HG03139 (cell line): ENCODE results near the gene MYOM3.

ENCODE experiments used
- ATAC-seq: cut with Tn5 transposase; IDR thresholded peaks from one replicate; pipeline ENCODE4 v1.9.1; 2021; ENCODE audit not compliant: unreplicated experiment

The MYOM3 gene

DNA sequence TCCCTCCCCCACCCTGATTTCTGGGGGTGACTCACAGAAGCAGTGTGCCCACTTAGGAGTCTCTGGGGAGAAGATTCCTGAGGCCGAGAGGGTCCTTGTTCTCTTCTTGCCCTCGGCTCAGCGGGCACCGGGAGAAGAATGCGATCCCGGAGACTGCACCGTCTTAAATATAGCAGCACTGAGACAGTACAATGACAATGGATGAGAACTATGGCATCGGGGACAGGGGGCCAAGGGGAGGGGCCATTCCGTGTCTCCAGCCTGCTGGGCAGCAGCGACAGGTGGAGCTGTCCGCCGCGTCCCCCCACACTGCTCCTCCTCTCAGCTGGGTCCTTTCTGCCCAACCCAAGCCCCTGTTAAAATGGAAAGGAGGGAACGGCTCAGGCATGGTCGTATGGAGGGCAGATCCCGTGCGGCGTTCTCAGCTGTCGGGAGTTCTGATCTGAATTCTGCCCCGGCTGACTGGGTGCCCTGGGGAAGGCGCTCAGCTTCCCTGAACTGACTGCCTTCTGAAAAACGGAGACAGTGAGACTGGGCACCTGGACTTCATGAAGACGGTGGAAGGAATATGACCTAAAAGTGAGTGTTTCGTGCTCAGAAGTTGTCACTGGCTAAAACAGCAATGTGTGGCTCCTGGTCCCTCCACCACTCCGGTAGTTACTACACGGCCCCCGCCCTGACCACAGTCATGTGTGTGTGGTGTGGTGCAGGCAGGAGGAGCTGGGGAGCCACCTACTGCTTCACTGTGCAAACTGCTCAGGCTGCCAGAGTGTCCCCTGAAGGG, at the start of gene MYOM3:
TSS of gene MYOM3 (minus strand) at position 140 of the 784 bp plus-strand sequence. CDS start 3,499 bp downstream, outside the sequence.
- ATAC-seq: no peak

DNA sequence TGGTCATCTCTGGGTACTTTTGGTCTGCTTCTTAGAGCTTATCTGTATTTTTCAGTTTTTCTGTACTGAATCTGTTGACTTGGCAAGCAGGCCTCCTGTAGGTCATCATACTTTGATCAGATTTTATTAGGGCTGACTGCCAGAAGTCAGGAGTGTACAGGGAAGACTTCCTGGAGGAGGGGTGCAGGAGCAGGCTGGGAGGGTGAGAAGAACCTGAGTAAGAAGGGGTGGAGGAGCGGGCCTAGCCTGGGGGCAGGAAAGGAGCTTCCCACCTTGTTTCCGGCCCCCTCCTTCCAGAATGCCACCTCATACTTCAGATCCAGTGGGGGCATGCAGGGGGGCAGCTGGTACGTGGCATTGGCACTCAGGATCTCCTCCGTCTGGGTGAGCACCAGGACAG, 49.3 kb upstream of the MYOM3 start:
- ATAC-seq: no peak

DNA sequence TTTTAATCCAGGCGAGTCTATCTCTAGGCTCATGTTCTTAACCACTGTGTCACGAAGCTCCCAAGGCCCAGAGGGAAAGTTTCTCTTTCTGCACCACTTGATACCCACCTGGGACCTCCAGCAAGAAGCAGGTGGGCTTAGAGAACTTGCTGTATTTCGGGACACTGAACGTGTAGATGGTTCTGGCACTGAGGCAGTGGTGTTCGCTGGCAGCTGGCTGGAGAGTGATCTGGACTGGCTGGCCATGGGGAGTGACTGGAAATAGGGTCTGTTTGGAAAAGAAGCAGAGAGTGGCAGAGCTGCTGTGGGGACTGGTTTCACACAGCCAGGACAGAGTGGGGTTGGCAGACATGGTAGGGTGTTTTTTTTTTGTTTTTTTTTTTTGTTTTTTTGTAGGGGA, 47.4 kb upstream of the MYOM3 start:
- no peak for ATAC-seq

DNA sequence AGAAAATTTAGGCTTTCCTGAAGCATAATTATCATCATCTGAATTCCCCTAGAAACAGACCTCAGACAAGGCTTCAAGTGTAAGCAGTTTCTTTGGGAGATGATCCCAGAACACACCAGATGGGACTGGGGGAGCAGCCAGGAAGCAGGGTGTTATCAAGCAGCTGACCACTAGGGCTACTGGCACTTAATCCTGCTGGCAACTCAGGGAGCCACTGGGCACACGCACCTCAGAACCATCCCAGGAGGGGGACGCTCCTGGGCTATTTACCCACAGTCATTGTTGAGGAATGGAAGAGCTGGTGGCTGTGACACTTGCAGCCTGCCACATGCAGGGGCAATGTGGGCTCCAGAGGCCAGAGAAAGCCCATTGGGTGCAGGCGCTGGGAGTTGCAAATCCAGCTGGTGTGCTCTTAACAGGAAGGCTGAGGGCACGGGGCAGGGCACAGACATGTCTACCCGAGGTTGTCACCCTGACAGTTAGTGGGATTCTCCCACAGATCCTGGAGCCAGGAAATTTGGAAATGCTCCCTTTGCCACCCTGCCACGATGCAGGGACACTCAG, 46.1 kb upstream of the MYOM3 start:
- ATAC-seq: no peak

DNA sequence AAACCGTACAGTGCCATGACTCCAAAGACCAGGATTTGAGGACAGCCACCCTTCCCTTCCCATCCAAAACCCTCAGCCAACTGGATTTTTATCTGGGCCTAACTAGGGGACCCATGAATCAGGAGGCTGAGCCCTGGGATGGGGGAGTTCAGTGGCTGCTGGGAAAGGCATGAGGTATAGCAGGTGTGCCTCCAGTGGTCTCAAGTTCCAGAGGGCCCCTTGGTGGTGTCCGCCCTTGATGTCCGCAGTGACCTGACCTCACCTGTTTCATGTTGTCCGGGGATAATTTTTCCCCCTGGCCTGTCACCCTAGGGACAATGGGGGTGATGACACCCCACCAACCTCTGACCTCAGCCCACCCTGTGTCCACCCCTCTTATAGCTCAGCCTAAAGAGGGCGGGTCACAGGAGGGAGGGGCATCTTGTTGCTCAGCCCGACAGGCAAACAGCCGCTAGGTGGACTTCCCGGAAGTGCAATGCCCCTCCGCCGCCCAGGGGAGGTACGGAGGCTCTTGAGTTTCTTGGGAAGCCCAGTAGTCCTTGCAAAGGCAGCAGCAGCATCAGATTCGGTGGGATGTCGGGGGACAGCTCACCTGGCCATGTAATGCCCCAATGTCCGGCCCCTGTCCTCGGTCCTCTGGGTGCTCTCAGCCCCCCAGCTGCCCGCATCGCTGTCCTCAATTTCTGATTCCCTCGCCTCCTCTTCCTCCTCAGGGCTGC, 44.8 kb upstream of the MYOM3 start:
- no peak for ATAC-seq

DNA sequence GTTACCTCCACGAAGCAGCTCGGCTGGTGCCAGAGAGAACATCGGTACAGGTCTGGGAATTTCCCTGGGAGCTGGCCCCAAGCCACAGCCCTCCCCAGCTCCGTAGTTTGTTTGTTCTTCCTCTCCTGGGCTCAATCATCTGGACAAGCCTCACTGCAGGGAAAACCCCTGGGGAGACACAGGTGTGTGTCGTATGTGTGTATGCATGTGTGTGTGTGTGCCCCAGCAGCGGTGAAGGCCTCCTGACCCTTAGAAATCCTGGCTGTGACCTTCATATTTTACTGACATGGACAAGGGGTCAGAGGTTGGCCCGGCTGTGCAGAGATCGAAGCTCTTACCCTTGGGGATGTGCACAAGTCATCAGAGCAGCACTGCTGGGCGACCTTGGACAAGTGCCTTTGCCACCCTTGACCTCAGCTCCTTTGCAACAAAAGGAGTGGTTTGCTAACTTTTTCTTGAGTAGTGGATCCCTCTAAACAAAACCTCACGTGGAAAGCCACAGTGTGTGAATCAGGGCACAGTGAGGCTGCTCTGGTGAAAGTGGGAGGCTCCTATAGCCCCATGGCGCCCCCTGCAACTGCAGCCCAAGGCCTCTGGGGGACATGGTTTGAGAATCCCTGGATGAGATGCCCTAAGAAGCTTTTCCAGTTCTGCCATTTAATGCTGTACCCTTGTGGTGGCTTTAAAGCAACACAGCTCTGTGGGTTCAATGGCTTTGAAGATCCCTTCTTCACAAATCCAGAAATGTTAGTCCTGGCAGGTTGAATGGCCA, 43.3 kb upstream of the MYOM3 start:
- no peak for ATAC-seq

DNA sequence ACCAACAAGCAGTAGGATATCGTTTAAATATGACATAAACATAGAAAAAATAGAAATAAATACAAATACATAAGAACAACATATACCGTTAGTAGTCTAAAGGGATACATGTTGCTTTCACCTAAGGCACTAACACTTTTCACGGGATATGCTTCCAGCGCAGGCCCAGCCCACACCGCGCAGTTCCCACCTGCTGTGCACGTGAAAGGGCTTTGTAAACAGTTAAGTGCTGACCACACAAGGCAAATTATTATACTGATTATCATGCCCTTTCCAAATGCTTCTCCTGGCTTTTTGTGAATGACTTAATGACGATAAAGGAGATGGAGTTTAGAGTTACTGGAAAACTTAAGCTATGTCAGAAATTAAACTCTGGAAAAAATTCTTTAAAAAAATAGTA, 42.3 kb upstream of the MYOM3 start:
- no peak for ATAC-seq

DNA sequence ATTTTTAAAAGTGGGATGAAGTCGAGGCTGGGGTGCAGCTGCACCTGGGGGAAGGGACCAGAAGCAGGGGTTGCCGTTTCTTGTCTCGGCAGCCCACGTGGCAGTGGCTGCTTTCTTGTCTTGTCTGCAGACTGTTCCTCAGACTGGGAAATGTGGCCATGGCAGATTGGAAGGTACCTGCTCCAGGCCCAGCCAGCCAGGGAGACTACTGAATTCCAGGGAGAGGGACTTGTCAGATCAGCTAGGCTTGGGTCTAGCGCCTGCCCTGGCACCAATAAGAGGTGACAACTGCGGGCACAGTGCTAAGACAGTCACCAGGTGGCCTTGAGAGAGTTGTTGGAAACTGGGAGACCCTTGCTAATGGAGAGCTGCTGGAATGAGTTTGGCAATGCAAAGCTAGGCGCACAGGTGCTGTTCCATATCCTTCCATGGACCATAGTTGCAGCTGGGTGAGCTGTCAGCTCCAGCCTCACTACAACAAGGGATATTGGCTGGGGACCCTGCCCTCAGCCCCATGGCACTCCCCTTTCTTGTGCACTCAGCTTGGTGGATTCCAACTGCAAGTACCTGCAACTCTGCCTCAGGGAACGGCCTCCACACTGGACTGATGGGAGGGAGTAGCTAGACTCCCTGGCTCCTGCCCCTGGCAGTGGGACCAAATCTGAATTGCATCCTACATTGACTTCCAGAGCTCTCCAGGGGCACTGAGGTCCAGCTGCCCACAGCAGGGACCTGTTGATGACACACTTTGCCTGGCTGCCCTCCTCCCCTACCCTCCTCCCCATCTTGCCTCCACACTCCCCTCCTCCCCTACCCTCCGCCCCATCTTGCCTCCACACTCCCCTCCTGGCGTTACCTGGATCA, 40.9 kb upstream of the MYOM3 start:
- ATAC-seq: no peak

DNA sequence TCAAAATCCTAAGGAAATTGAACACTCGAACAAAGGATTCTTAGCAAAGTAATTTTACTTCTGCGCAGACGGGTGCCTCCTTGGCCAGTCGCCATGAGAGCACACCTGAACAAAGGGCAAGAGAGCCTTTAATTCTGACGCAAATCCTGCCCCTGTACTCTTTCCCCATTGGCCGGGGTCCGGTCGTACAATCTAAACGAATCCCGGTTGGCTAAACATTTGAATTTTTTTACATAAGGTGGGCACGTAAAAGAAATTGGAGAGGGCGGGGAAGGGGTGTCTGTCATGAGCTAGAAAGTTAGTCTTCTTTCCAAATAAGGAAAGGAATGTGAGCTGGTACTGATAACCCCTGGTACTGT, 39.2 kb upstream of the MYOM3 start:
- no peak for ATAC-seq

DNA sequence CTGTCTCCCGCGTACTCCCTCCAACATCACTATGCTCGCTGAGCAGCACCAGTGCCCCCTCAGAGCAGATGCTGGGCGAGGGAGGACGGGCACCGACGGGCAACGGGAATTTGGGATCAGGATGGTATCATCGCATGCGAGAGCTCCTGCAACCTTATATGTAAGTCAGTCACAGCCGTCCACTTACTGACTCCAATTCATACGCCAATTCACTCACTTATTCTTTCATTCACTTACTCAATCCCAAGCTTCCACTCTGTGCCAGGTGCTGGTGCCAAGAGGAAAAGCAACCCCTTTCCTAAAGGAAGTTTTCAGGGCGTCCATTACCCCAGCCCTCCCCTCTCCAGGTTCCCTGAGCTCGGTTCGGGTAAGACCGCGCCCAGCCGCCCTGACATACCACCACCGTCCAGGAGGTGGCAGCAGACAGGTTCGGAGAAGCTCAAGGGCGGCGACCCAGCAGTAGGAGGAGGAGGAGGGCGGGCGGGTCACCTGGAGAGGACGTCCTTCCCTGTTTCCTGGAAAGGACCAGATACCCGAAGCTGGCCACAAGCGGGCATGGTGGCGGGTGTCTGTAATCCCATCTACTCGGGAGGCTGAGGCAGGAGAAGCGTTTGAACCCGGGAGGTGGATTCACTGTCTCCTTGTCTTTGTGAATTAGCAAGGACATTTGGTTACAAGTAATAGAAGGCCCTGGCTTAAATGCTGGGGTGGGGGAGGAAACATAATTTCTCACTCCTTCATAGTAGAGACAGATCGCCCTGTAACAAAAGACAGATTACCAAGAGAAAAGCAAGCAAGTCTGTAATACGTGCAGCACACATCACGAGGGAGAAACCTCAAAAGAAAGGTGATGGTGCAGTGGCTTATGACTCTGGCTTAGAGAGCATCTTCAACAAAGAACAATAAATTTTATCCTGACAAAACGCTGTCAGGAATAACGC, 38.6 kb upstream of the MYOM3 start:
- ATAC-seq: no peak

DNA sequence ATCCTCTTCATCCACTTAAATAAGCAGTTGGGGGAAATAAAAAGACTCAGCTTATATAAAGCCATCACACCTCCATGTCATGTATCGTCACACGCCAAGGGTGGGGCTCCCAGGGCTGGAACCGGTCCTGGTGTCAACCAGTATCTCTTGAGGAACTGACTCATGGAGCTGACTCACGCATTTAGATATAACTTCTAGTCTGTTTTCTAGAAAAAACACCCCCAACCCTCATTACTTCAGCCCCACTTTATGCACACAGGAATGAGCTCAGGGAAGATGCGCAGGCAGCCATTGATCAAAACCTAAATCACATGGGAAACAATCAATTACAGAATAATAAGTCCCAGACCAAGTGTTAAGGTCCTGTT, 37.9 kb upstream of the MYOM3 start:
- no peak for ATAC-seq

DNA sequence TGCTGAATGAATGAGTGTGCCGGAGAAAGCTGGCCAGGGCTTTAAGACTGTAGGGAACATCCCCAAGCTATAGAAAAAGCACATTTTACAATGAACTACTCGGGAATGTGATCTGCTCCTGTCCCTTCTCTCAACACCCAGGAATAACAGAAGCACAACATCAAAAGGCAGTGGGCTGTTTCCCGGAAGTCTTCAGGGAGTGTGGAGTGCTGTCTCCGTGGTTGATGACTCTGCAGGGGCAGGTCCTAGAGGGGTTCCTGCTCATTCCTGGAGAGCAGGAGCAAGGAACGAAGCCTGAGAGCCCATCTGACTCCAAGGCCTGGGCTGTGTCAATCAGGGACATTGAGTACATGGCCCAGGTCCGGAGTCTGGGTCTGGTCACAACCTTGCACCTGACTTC, 35.9 kb upstream of the MYOM3 start:
- ATAC-seq: no peak

DNA sequence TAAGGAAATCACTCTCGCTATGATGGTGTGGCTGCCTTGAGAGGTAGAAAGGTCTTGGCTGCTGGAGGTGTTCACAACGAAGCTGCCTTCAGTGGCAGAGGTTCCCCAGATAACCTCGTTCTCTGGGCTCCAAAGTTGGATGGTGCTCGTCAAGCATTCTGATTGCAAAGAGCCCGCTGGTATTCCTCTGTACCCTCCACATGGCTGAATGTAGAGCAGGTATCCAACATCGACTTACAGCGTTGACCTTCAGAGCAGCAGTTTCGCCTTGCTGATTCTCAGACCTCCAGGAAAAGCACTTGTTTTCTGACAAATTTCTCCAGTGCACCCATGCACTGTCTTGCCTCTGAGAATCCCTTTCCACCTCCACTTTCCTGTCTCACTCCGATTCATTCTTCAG, 35.3 kb upstream of the MYOM3 start:
- ATAC-seq: no peak

DNA sequence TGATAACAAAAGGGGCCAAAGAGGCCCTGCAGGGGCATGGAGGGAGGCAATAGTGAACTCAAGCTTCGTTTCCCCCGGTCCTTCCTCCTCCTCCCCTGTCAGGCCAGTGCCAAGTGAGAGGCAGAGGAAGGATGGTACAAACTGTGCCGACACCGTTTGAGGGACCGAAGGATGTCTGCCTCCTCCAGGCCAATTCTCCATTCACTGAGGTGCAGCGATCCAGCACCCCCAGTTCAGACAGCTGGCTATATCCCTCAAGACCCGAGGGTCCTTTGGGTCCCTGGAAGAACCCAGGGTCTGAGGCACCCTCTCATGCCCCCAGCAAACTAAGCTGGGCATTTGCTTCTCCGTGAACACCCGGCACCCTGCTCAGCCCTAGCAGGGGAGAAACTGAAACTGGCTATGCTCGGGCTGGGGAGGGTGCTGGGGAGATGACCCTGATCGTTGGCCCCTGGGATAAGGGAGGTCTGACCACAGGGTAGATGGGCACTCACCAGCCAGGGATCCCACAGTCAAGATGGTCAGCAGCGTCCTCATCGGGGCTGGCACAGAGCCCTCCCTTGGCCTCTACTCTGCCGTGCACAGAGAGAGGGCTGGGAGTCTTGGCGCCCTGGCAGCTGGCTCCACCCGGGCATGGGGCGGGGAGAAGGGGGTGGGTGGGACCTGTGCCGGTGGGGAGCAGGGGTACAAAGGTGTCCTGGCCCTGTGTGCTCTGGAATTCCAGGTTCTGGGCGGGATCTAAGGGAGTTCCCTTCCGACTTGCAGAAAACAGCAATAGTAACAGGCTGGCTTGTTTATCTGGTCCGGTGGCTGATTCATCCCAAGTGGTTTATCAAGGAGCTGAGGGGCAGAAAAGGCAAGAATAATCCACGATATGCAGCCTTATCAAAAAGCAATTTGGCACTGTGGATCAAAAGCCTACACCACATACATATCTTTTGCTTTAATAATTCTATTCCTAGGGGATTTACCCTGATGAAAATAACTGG, 30.9 kb upstream of the MYOM3 start, which contains the start of gene IL22RA1:
TSS of gene IL22RA1 (minus strand) at position 595 of the 989 bp plus-strand sequence. CDS start at position 537, 58 bp downstream.
- ATAC-seq: no peak

DNA sequence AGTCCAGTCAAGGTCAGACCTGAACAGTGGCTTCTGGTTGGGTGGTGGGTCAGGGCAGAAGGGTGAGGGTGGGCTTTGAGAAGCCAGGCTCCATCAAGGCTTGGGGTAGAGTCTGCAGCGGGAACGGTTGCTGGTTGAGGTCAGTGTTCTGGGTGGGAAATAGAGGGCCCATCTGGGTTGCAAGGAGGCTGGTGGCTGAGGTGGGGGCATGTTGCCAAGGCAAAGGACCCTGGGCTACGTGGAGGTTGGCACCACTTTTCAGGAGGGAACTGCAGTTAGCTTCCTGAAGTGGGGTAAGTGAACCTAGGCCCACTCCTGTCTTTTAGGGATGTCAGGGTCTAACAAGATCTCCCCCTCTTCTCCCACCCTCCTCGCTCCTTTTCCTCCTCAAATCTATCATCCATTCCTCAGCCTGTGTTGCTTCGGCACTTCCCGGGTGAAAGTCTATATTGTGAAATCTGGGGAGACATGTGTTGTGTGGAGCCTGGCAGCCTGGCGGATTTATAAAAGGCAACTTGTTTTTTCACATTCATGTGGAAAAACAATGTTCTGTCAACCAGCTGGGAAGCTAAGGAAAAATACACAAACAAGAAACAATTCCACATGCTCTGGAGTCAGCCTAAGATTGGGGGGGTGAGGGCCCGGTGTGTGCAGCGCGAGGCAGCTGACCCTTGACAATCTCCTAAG, 29.5 kb upstream of the MYOM3 start:
- no peak for ATAC-seq

DNA sequence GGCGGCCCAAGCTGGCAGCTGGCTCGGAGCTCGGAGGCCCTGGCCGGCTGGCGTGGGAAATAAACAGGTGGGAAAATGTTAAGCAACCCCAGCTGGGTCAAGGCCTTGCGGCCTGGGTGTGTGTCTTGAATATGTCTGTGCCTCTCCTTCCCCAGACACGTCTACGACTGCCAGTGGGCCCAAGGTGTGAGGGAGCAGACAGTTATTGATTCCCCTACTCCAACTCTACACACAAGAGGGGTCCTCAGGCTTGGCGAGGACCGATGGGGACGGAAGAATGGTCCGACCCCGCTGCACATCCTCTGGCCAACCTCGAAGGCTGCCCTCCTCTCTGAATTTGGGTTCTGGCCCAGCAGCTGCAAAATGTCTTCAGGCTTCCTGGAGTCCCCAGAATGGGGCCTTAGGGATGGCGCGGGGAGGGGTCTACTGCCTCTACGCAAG, 28.8 kb upstream of the MYOM3 start:
- no peak for ATAC-seq

DNA sequence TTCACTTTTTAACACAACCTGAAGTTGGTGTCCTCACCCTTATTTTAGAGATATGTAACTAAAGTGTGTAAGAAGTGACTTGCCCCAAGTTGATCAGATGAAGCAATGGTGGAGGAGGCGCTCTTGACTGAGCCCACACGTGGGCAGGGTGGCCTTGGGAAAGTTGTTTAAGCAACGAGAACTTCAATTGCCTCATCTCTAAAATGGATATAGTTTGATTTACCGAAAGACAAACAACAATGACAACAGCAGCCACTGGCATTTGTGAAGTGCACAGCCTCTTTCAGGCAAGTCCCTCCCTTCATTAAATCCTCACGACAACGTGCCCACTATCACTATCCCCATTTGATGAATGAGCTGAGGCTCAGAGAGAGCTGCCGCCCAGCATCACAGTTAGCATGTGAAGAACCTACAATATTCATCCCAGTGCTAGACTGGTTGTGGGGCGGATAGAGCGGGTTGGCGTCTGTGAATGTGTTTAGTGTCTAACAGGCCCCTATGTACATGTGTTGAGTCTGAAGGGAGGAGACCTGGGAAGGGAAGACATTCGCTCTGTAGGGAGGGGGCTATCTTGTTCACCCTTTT, 28.0 kb upstream of the MYOM3 start:
- no peak for ATAC-seq

DNA sequence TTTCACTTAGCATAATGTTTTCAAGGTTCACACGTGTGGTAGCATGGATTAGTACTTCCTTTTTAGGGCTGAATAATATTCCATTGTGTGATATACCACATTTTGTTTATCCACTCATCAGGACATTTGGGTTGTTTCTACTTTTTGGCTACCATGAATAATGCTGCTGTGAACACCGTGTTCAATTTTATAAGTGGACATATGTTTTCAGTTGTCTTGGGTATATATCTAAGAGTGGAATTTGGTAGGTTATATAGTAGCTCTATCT, 27.2 kb upstream of the MYOM3 start:
- ATAC-seq: no peak
